ENCODE results near the gene RANBP9. TPM values are rescaled to one million over a fixed set of nuclear protein-coding genes. Genes with fewer than 3 reads are reported as not detected.
A peak's percentile ranks its signal among the peaks of the same experiment; 100 is the strongest.

RANBP9 gene
- total RNA-seq, 3 donors from 2014 or later, result 43.9 to 51.5 (median 48.0) TPM

GRCh38 chr6:13730704-13731103 is 19.1 kb upstream of the RANBP9 start:
- Histone ChIP-seq H3K36me3 (no peaks in the 10 kb centered on the region), H3K4me3 (no peak overlapping the region), H3K27ac (no peak overlapping the region), H3K9me3 (no peaks in the 10 kb centered on the region), H3K27me3 (no peaks in the 10 kb centered on the region), H3K4me1 (no peaks in the 10 kb centered on the region)
- no peak for DNase-seq (ENCODE audit: low spot score in 2 of 2)
- intact Hi-C loops (cut with DNase I; ENCODE audit: low total_unique reads), result no loop called here
- TF ChIP-seq POLR2A (IDR thresholded peaks at IDR 0.05), result no peak
- TF ChIP-seq, protein P1, sequence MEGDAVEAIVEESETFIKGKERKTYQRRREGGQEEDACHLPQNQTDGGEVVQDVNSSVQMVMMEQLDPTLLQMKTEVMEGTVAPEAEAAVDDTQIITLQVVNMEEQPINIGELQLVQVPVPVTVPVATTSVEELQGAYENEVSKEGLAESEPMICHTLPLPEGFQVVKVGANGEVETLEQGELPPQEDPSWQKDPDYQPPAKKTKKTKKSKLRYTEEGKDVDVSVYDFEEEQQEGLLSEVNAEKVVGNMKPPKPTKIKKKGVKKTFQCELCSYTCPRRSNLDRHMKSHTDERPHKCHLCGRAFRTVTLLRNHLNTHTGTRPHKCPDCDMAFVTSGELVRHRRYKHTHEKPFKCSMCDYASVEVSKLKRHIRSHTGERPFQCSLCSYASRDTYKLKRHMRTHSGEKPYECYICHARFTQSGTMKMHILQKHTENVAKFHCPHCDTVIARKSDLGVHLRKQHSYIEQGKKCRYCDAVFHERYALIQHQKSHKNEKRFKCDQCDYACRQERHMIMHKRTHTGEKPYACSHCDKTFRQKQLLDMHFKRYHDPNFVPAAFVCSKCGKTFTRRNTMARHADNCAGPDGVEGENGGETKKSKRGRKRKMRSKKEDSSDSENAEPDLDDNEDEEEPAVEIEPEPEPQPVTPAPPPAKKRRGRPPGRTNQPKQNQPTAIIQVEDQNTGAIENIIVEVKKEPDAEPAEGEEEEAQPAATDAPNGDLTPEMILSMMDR (IDR thresholded peaks at IDR 0.05), result no peak
- no peak for TF ChIP-seq POLR2AphosphoS5 (IDR thresholded peaks at IDR 0.05)

DNA sequence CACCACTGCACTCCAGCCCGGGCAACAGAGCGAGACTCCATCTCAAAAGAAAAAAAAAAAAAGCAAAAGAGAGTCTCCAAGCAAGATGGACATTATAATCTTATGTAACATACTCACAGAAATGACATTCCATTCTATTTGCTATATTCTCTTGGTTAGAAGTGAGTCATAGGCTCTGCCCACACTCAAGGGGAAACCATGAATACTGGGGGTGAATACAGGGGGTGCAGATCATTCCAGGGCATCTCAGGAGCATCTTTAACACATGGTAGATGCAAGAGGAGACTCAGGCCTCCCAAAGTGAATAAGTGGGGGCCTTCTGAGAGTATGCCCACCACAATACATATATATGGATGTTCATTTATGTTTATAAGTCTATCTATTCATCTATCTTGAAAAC is 18.3 kb upstream of the RANBP9 start:
- Histone ChIP-seq H3K4me1 (no peaks in the 10 kb centered on the region), H3K27me3 (no peaks in the 10 kb centered on the region), H3K36me3 (no peaks in the 10 kb centered on the region), H3K4me3 (no peak overlapping the region), H3K27ac (no peak overlapping the region), H3K9me3 (no peaks in the 10 kb centered on the region)
- no peak for DNase-seq (ENCODE audit: low spot score in 2 of 2)
- intact Hi-C loops (cut with DNase I; ENCODE audit: low total_unique reads), result no loop called here
- TF ChIP-seq POLR2A (IDR thresholded peaks at IDR 0.05) (no peak), POLR2AphosphoS5 (IDR thresholded peaks at IDR 0.05) (no peak)
- TF ChIP-seq, protein P1 (IDR thresholded peaks at IDR 0.05), result no peak

DNA sequence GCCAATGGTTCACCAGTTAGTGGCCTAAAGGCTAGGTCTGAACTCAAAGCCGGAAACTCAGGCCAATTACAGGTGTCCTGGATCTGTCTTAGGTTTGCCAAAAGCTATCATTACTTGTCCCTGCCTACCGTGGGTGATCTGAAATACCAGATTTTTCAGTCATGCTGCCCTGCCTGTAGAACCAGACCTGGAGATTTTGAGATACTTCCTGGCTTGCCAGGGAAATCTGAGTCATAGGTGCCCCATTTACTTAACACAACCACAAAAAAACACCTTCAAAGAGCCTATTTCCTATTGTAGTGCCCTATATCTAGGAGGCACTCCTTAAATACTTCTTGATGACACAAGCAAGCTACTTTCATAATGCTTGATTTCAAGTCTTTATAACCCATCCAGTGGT is 13.9 kb upstream of the RANBP9 start:
- peak in 1 of 3 donors; percentile 54 for TF ChIP-seq POLR2AphosphoS5 (IDR thresholded peaks at IDR 0.05)
- TF ChIP-seq, protein P1 (IDR thresholded peaks at IDR 0.05), result no peak
- no peaks in the 10 kb centered on the region for H3K9me3 ChIP-seq
- no peaks in the 10 kb centered on the region for H3K4me1 ChIP-seq
- peak overlapping the region; percentile 80 for H3K27ac ChIP-seq
- H3K27me3 ChIP-seq, result no peaks in the 10 kb centered on the region
- intact Hi-C loops (cut with DNase I; ENCODE audit: low total_unique reads), result loop anchor here (2.0 kb wide), 1 partner anchor 57 kb away; no protein-coding TSS in a partner anchor
- peak in 1 of 2 donors; percentile 67 for DNase-seq (ENCODE audit: low spot score in 2 of 2)
- no peaks in the 10 kb centered on the region for H3K36me3 ChIP-seq
- no peak overlapping the region for H3K4me3 ChIP-seq

DNA sequence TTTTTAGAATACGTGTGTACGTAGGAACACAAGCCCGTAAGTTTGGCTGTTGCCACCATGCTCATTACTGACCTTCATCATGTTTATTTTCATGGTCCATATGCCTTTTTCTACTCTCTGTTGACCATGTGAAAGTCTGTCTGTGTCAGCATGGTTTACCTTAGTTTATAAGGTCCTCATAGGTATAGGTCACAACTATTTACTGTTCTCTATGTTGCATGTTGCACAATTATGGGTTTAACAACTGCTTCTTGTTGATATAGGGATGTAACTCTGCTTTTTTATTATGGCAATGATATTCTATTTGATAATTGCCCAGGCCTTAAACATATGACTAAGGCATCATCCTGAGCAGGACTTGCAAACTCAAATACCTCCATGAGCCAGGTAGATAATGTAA is 13.4 kb upstream of the RANBP9 start:
- Histone ChIP-seq H3K27me3 (no peaks in the 10 kb centered on the region), H3K27ac (peak overlapping the region; percentile 80), H3K4me1 (no peaks in the 10 kb centered on the region), H3K4me3 (no peak overlapping the region), H3K36me3 (no peaks in the 10 kb centered on the region), H3K9me3 (no peaks in the 10 kb centered on the region)
- TF ChIP-seq POLR2A (IDR thresholded peaks at IDR 0.05), result no peak
- TF ChIP-seq POLR2AphosphoS5 (IDR thresholded peaks at IDR 0.05), result no peak
- TF ChIP-seq, protein P1 (IDR thresholded peaks at IDR 0.05), result no peak
- DNase-seq (ENCODE audit: low spot score in 2 of 2), result no peak
- intact Hi-C loops (cut with DNase I; ENCODE audit: low total_unique reads), result loop anchor here (2.0 kb wide), 1 partner anchor 56 kb away; no protein-coding TSS in a partner anchor

DNA sequence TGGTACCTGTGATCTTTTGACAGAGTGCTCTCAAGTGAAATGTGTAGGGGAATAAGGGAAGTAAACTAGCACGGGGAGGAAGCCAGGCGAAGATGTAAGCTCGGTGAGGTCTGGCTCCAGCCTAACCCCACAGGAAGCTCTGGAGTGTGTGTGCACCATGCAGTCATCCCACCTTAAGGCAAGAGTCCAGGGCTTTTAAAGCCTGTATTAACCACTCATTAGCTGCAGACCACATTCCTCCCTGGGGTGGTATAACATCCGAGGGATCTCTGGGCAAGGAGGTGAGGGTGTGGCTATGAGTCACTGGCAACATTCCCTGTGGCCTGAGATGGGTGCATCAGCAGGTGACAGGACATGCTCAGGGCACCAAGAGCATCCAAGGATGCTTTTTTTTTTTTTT is 12.5 kb upstream of the RANBP9 start:
- Histone ChIP-seq H3K27me3 (no peaks in the 10 kb centered on the region), H3K9me3 (no peaks in the 10 kb centered on the region), H3K36me3 (no peaks in the 10 kb centered on the region), H3K27ac (no peak overlapping the region), H3K4me1 (no peaks in the 10 kb centered on the region), H3K4me3 (no peak overlapping the region)
- peak in 1 of 2 donors; percentile 27 for DNase-seq (ENCODE audit: low spot score in 2 of 2)
- intact Hi-C loops (cut with DNase I; ENCODE audit: low total_unique reads), result loop anchor here (2.0 kb wide), 1 partner anchor 55 kb away; no protein-coding TSS in a partner anchor
- TF ChIP-seq, protein P1 (IDR thresholded peaks at IDR 0.05), result no peak
- TF ChIP-seq POLR2AphosphoS5 (IDR thresholded peaks at IDR 0.05), result no peak
- no peak for TF ChIP-seq POLR2A (IDR thresholded peaks at IDR 0.05)
